Endothelial cell of umbilical vein (primary cell): ENCODE results near the gene STARD13.

Experiments
- EZH2 ChIP-seq: IDR thresholded peaks from 2 replicates; pipeline ENCODE4 v1.6.1; 2012; ENCODE audit warnings: borderline replicate concordance, low read depth, mild to moderate bottlenecking, moderate library complexity, low read length, inconsistent platforms; ENCODE audit not compliant: severe bottlenecking
- TF ChIP-seq, protein P1 (sequence below), 2 donors: IDR thresholded peaks; 1 replicate in 1 of 2; 2 replicates in 1 of 2; pipeline ENCODE4 v1.5.1; 2011; ENCODE audit warnings: low read length in 2 of 2, mild to moderate bottlenecking in 2 of 2, moderate library complexity in 2 of 2, control low read depth in 1 of 2, inconsistent platforms in 1 of 2, low read depth in 1 of 2; ENCODE audit not compliant: insufficient read depth in 1 of 2; ENCODE audit errors: extremely low read depth in 1 of 2

DNA sequence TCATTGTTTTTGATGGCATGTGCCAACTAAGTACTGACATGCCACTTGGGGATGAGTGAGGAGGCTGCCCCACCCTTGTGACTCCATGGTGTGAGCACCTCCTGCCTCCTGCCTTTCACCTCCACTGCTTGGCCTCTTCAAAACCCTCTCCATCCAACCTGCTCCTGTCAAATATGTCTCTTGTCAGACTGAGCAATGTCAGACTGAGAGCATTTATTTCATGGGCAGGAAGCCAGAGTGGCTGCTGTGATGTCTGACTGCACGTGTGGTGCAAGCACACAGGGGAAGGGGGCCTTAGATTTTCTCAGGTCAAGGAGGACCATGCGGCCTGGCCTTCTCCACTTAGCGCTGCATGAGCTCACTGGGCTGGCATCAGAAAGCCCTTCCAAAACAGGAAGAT, 68.3 kb downstream of the STARD13 start:
- no peak for TF ChIP-seq EZH2
- TF ChIP-seq, protein P1, sequence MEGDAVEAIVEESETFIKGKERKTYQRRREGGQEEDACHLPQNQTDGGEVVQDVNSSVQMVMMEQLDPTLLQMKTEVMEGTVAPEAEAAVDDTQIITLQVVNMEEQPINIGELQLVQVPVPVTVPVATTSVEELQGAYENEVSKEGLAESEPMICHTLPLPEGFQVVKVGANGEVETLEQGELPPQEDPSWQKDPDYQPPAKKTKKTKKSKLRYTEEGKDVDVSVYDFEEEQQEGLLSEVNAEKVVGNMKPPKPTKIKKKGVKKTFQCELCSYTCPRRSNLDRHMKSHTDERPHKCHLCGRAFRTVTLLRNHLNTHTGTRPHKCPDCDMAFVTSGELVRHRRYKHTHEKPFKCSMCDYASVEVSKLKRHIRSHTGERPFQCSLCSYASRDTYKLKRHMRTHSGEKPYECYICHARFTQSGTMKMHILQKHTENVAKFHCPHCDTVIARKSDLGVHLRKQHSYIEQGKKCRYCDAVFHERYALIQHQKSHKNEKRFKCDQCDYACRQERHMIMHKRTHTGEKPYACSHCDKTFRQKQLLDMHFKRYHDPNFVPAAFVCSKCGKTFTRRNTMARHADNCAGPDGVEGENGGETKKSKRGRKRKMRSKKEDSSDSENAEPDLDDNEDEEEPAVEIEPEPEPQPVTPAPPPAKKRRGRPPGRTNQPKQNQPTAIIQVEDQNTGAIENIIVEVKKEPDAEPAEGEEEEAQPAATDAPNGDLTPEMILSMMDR (IDR thresholded peaks at IDR 0.05; ENCODE audit: extremely low read depth in 1 of 2, insufficient read depth in 1 of 2, low read depth in 1 of 2, low read length in 2 of 2) = no peak
